ENCODE data around the gene RHOU. TPM values are rescaled to one million over a fixed set of nuclear protein-coding genes. Genes with fewer than 3 reads are reported as not detected.

RHOU gene
- total and polyA plus RNA-seq, 10 of the 15 experiments (the other 5 are each of a cell fraction or from before 2014, with no cell fraction given): not detected

DNA sequence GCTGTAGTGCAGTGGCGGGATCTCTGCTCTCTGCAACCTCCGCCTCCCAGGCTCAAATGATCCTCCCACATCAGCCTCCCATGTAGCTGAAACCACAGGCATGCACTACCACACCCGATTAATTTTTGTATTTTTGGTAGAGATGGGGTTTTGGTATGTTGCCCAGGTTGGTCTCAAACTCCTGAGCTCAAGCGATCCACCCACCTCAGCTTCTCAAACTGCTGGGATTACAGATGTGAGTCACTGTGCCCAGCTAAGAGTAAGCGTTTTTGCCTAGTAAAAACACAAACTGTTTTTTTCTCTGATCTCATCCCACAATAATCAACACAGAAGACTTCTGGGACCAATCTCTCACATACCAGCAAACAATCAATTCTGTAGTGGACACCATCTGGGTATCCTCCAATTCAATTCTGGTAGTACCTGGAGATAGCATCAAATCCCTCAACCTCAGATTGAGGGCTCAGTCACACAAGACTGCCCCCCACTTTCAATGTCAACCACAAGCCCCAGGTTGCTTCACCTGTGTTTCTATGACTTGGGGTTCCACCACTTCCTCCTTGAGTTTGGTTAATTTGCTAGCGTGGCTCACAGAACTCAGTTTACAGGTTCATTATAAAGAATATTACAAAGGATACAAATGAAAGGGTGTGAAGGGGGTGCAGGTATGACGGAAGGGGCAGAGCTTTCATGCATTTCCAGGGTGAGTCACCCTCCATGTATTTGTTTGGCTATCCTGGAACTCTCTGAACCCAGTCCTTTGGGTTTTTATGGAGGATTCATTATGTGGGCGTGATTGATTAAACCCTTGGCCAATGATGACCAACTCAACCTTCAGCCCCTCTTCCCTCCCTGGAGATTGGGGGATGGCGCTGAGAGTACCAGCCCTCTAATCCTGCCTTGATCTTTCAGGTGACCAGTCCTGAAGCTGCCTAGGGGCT lies 40.0 kb upstream of the RHOU start:
- in situ Hi-C loops (cut with MboI): no loop called here
- Histone ChIP-seq H3K9me3 (replicated peaks; ENCODE audit: control insufficient read depth, insufficient read depth, low read length) (no peaks in the 10 kb centered on the region), H2AFZ (ENCODE audit: control insufficient read depth, low read depth, low read length) (no peak overlapping the region), H4K20me1 (ENCODE audit: control insufficient read depth, insufficient read depth) (no peaks in the 10 kb centered on the region), H3K9ac (ENCODE audit: control insufficient read depth, insufficient read depth, low read length) (no peak overlapping the region), H3K27me3 (replicated peaks in 1 of 2; ENCODE audit: control insufficient read depth in 2 of 2, insufficient read depth in 2 of 2, low read length in 1 of 2) (no peaks in the 10 kb centered on the region; a peak in 1 of 4 replicates), H3K79me2 (ENCODE audit: control insufficient read depth, insufficient read depth, low read length) (no peaks in the 10 kb centered on the region), H3K27ac (ENCODE audit: control insufficient read depth, insufficient read depth) (no peak overlapping the region), H3K36me3 (ENCODE audit: control insufficient read depth in 2 of 2, insufficient read depth in 2 of 2, low read length in 1 of 2) (no peaks in the 10 kb centered on the region), H3K4me1 (ENCODE audit: control insufficient read depth, insufficient read depth, low read length) (no peaks in the 10 kb centered on the region), H3K4me2 (ENCODE audit: control insufficient read depth, insufficient read depth) (no peak overlapping the region), H3K4me3 (no peak overlapping the region)
- FAIRE-seq: no peak
- no peak for ATAC-seq
- ChIA-PET SMC1A (ENCODE audit: uncharacterized antibody, unreplicated experiment) (no interaction called here), RAD21 (ENCODE audit: unreplicated experiment) (no interaction called here), POLR2A (no interaction called here), CTCF (no interaction called here)
- 29% methylated on average over 9 of the region's 9 CpGs for WGBS (ENCODE audit: insufficient coverage, insufficient replicate concordance, low lambda C conversion rate, missing lambda C conversion rate)
- intact Hi-C loops (cut with micrococcal nuclease; ENCODE audit: unreplicated experiment): no loop called here
- no peak for DNase-seq (ENCODE audit: low read depth, low spot score)
- BruUV-seq (replicated peaks): no TSS peak
- TF ChIP-seq SIN3A (IDR thresholded peaks at IDR 0.05; ENCODE audit: low read depth, low read length) (no peak), TCF3 (IDR thresholded peaks at IDR 0.05; ENCODE audit: borderline replicate concordance, insufficient read depth, low read depth, low read length) (no peak), ZZZ3 (IDR thresholded peaks at IDR 0.05; ENCODE audit: control insufficient read depth, insufficient read length, low read depth) (no peak), MEF2B (IDR thresholded peaks at IDR 0.05; ENCODE audit: partially characterized antibody, poor library complexity, severe bottlenecking) (no peak), RUNX3 (IDR thresholded peaks at IDR 0.05; ENCODE audit: low read length) (no peak; the same call in 1 of the 2 replicates), E4F1 (IDR thresholded peaks at IDR 0.05; ENCODE audit: borderline replicate concordance, partially characterized antibody) (no peak), SMAD1 (IDR thresholded peaks at IDR 0.05; ENCODE audit: low read depth, partially characterized antibody) (no peak), EP300 (IDR thresholded peaks at IDR 0.05; ENCODE audit: borderline replicate concordance in 1 of 2, control insufficient read depth in 1 of 2, low read depth in 2 of 2, low read length in 2 of 2) (no peak), SMARCA5 (IDR thresholded peaks at IDR 0.05) (no peak), MYC (IDR thresholded peaks at IDR 0.05; ENCODE audit: insufficient read depth, insufficient read length, insufficient replicate concordance, low read length, severe bottlenecking) (no peak), YBX1 (IDR thresholded peaks at IDR 0.05) (no peak), TCF12 (IDR thresholded peaks at IDR 0.05; ENCODE audit: low read depth, low read length) (no peak), PAX8 (IDR thresholded peaks at IDR 0.05) (no peak), MEF2A (IDR thresholded peaks at IDR 0.05; ENCODE audit: insufficient read depth, low read depth, low read length) (no peak)
- TF ChIP-seq, protein P1, sequence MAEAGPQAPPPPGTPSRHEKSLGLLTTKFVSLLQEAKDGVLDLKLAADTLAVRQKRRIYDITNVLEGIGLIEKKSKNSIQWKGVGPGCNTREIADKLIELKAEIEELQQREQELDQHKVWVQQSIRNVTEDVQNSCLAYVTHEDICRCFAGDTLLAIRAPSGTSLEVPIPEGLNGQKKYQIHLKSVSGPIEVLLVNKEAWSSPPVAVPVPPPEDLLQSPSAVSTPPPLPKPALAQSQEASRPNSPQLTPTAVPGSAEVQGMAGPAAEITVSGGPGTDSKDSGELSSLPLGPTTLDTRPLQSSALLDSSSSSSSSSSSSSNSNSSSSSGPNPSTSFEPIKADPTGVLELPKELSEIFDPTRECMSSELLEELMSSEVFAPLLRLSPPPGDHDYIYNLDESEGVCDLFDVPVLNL (IDR thresholded peaks at IDR 0.05; ENCODE audit: low read depth, low read length): no peak
- TF ChIP-seq, protein P2, sequence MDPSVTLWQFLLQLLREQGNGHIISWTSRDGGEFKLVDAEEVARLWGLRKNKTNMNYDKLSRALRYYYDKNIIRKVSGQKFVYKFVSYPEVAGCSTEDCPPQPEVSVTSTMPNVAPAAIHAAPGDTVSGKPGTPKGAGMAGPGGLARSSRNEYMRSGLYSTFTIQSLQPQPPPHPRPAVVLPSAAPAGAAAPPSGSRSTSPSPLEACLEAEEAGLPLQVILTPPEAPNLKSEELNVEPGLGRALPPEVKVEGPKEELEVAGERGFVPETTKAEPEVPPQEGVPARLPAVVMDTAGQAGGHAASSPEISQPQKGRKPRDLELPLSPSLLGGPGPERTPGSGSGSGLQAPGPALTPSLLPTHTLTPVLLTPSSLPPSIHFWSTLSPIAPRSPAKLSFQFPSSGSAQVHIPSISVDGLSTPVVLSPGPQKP (IDR thresholded peaks at IDR 0.05; ENCODE audit: low read depth, low read length): no peak

All from GM12878 (cell line).